ENCODE data around the gene ROCK2. TPM values are rescaled to one million over a fixed set of nuclear protein-coding genes. Genes with fewer than 3 reads are reported as not detected.

ROCK2 gene
- total and polyA plus RNA-seq, 3 donors from 2014 or later = 4.6 to 33.7 (median 31.3) TPM

DNA sequence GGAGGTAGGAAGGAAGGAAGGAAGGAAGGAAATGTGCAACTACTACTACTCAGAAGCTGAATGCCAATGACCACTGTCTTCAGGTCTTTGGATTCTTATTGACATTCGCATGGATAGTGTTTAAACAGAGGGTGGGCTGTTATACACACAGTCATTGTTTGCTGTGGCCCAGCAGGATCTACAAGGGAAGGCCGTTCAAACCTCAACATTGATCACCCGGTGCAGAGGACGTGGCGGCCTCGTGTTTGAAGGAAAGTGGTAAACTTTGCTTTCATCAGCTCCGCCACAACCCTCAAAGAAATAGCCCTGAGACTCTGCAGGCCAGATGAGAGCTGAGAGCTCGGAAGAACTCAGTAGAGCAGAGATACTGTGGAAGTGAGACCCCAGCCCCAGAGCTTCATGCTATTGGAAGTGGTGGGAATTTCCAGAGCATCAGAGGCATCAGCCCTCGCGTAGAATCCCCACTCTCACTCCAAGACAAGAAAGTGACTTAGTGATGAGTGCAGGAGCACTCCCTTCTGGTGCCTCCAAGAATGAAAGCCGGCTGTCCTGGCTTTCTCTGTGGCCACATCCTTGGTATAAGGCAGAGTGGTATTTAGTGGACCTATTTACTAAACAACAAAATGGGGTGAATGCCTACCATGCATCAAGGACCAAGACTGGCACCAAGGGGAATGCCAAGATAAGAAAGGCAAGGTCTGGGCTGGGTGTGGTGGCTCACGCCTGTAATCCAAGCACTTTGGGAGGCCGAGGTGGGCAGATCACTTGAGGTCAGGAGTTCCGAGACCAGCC lies 10.1 kb upstream of the ROCK2 start:
- no peak for DNase-seq
- Histone ChIP-seq H3K36me3 (ENCODE audit: low read depth, missing control alignments) (no peaks in the 10 kb centered on the region), H3K27me3 (no peaks in the 10 kb centered on the region), H3K4me1 (no peaks in the 10 kb centered on the region), H3K4me3 (no peak overlapping the region), H3K27ac (no peak overlapping the region), H3K9me3 (no peaks in the 10 kb centered on the region)
- intact Hi-C loops (cut with DNase I; ENCODE audit: low total_unique reads) = no loop called here
- WGBS, 2 donors = 90 to 96% methylated on average over 12 to 14 of the region's 14 CpGs
- no peak for TF ChIP-seq POLR2A (IDR thresholded peaks at IDR 0.05)
- TF ChIP-seq, protein P1, sequence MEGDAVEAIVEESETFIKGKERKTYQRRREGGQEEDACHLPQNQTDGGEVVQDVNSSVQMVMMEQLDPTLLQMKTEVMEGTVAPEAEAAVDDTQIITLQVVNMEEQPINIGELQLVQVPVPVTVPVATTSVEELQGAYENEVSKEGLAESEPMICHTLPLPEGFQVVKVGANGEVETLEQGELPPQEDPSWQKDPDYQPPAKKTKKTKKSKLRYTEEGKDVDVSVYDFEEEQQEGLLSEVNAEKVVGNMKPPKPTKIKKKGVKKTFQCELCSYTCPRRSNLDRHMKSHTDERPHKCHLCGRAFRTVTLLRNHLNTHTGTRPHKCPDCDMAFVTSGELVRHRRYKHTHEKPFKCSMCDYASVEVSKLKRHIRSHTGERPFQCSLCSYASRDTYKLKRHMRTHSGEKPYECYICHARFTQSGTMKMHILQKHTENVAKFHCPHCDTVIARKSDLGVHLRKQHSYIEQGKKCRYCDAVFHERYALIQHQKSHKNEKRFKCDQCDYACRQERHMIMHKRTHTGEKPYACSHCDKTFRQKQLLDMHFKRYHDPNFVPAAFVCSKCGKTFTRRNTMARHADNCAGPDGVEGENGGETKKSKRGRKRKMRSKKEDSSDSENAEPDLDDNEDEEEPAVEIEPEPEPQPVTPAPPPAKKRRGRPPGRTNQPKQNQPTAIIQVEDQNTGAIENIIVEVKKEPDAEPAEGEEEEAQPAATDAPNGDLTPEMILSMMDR (IDR thresholded peaks at IDR 0.05) = no peak

DNA sequence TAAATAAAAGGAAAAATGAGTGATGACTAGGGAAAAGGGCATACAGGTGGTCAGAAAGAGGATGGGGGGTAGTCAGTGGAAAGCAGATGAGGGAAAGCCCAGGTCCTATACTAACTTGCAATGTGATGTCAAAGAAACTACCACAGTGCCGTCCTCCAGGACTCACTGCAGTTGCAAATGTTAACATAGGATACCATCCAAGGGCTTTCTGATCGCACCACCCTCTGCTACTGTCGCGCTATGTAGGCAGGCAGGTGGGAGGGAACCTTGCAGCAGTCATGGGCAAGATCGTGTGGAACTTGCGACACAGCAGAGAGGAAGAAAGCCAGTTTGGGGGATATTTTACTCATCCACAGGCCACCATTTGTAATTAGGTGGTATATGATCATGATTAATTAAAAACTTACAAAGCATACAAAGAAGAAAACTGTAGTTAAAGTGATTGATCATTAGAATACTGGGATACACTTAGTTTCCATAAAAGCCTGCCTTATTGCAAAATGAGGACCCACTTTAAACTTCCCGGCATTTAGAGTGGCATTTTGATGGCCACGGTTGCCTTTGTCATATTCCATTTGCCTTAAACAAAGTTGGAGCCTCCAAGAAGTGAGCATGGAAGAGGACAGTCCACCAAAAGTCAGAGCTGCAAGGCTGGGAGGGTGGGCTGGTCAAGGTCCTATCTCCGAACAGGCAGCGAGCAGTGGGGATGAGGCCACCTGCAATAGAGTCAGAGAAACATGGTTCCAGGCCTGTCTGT lies 8.5 kb upstream of the ROCK2 start:
- H3K4me1 ChIP-seq = no peaks in the 10 kb centered on the region
- no peaks in the 10 kb centered on the region for H3K27me3 ChIP-seq
- no peak overlapping the region for H3K27ac ChIP-seq
- H3K36me3 ChIP-seq (ENCODE audit: low read depth, missing control alignments) = no peaks in the 10 kb centered on the region
- intact Hi-C loops (cut with DNase I; ENCODE audit: low total_unique reads) = no loop called here
- H3K9me3 ChIP-seq = no peaks in the 10 kb centered on the region
- DNase-seq = no peak
- TF ChIP-seq, protein P1 (IDR thresholded peaks at IDR 0.05) = no peak
- no peak for TF ChIP-seq POLR2A (IDR thresholded peaks at IDR 0.05)
- no peak overlapping the region for H3K4me3 ChIP-seq
- 87 to 88% methylated on average over 10 of the region's 10 CpGs for WGBS, 2 donors

DNA sequence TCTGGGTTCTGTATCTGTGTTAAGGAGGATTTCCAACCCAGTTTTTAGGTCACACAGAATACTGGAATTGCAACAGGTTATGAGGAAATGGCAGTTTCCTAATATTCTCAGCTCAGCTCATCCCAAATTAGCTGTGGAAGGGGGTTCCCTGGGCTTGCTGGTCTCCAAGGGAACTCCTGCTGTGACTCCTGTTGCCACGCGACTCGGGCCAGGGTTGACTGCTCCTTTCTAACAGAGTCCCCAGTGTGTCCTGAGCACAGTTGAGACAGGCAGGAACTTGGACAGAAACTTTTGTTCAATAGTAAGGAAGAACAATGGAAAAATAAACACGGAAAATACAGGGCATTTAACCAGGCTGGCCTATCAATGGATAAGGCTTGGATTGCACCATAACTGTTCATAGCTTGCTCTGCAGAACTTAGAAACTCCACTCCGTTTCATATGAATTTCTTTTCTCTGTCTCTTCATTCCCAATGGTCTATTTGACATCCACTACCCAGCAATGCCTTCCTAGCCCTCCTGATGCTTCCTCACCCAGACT lies 3.8 kb upstream of the ROCK2 start:
- 68 to 82% methylated on average over 5 of the region's 5 CpGs for WGBS, 2 donors
- Histone ChIP-seq H3K36me3 (ENCODE audit: low read depth, missing control alignments) (no peaks in the 10 kb centered on the region), H3K4me3 (no peak overlapping the region), H3K4me1 (peaks cover 5% of the 10 kb centered on the region), H3K27me3 (no peaks in the 10 kb centered on the region), H3K9me3 (no peaks in the 10 kb centered on the region), H3K27ac (no peak overlapping the region)
- intact Hi-C loops (cut with DNase I; ENCODE audit: low total_unique reads) = no loop called here
- no peak for TF ChIP-seq POLR2A (IDR thresholded peaks at IDR 0.05)
- TF ChIP-seq, protein P1 (IDR thresholded peaks at IDR 0.05) = no peak
- DNase-seq = no peak

DNA sequence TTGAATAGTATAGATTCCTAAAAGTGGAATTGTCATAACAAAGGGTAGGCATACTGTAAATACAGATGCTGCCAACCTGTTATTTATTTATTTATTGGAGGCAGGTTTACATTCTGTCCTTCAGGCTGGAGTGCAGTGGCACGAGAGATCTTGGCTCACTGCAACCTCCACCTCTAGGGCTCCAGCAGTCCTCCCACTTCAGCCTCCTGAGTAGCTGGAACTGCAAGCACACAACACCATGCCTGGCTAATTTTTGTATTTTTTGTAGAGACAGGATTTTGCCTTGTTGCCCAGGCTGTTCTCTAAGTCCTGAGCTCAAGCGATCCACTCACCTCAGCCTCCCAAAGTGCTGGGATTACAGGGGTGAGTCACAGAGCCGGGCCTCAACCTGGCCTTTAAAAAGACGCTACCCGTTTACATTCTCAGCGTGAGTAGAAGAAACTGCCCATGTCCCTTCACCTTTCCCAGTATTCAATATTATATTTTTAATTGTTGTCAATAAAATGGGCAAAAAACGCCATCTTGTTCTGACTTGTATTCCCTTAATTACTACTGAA lies 3.0 kb upstream of the ROCK2 start:
- Histone ChIP-seq H3K4me1 (peaks cover 5% of the 10 kb centered on the region), H3K27me3 (no peaks in the 10 kb centered on the region), H3K4me3 (no peak overlapping the region), H3K9me3 (no peaks in the 10 kb centered on the region), H3K27ac (no peak overlapping the region), H3K36me3 (ENCODE audit: low read depth, missing control alignments) (no peaks in the 10 kb centered on the region)
- intact Hi-C loops (cut with DNase I; ENCODE audit: low total_unique reads) = no loop called here
- TF ChIP-seq, protein P1 (IDR thresholded peaks at IDR 0.05) = no peak
- TF ChIP-seq POLR2A (IDR thresholded peaks at IDR 0.05) = no peak
- no peak for DNase-seq
- 90 to 94% methylated on average over 7 of the region's 7 CpGs for WGBS, 2 donors
